Epidermal melanocyte (primary cell): ENCODE data around the gene CCT7.
A peak's percentile ranks its signal among the peaks of the same experiment; 100 is the strongest.

Source experiments
- DNase-seq: peaks from one replicate; pipeline ENCODE4 v3.0.0; 2011; ENCODE audit warnings: low spot score; ENCODE audit not compliant: insufficient read length

The CCT7 gene

GRCh38 chr2:73267008-73267407 lies 32.9 kb downstream of the CCT7 start:
- DNase-seq = no peak

GRCh38 chr2:73268366-73268829 lies 34.3 kb downstream of the CCT7 start:
- DNase-seq = no peak

GRCh38 chr2:73268830-73269685 lies 35.0 kb downstream of the CCT7 start:
- DNase-seq = no peak

- DNase-seq = no peak
These were observed 35.8 kb downstream of the CCT7 start for GRCh38 chr2:73269686-73270465.

GRCh38 chr2:73272270-73272669 lies 38.2 kb downstream of the CCT7 start:
- no peak for DNase-seq

DNA sequence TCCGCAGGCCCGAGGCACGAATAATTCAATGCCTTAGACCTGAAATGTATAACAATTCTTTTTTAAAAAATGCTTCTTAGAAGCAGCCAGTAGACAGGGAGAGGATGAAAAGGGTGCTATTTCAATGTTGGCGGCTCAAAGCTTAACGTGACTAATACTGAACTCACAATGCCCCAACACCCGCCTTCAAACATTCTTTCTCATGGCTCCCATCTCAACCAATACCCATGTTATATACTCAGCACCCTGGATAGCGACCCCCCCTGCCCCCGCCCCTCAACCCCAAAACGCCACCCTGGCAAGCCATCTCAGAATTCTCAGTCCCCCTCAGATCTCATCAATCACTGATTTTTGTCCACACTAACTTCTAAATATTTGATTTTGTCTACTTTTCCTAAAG lies 45.7 kb downstream of the CCT7 start:
- DNase-seq = no peak

GRCh38 chr2:73281244-73281643 lies 47.1 kb downstream of the CCT7 start:
- DNase-seq = no peak

DNA sequence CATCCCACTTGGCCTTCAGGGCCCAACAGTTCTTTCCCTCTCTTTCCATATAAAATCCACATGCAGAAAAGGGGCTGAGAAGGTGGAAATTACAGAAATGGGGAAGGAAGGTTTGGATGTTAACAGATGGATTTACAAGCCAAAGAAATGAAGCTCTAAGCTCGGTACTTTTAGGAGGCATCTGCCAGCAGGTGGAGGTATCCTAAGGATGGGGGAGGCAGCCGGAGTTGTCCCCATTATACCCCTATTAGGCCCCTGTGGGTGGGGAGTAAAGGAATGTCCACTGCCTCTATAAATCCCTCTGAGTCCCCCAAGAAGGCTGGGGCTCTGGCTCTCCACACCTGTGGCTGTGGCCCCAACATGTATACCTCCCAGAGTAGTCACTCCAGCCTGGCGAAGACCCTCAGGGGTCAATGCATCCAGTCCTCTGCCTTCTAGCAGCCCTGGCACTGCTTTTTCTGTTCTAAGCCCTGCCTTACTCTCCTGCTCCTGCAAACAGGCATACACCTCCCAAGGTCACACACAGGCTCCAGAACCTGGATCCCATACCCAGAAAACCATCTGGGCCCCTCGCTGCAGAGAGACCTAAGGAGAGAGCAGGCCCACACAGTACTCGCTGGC lies 48.9 kb downstream of the CCT7 start:
- DNase-seq = no peak

DNA sequence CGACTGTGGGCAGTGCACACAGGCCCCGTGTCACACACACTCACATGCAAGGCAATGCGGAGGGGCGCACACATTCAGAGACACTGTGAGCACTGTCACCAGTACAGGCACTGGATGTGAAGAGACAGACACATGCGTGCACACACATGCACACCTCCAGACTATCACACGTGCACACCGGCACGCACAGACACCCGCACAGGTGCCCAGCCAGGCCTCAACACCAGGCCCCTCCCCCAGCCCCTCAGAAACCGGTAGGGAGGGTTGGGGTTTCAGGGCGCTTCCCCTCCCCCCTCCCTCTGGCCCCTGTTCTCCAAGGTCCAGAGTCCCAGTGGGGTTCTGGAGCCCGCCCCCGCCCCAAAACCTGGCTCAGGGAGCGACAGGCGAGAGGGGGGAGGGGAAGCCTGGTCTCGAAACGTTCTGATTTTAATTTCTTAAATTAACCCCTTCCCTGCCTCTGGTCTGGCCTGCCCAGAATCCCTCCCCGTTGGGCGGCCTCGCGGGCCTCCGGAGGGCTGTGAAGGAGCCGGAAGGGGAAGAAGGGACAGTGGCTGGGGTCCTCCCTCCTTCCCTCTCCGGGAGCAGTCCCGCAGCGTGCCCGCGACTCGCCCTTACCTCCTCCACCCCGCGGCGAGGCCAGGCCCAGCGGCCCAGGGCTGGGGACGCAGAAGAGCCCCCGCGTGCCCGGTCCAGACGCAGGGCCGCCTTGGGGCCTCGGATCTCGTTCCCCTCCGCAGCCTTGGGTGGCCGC lies 49.6 kb downstream of the CCT7 start:
- DNase-seq = peak; percentile 14

GRCh38 chr2:73284296-73285158 lies 50.4 kb downstream of the CCT7 start, which contains the start of gene FBXO41:
FBXO41 (minus strand) TSS chr2:73284478; CDS start chr2:73269630, 14,848 bp downstream.
- peak; percentile 30 for DNase-seq

DNA sequence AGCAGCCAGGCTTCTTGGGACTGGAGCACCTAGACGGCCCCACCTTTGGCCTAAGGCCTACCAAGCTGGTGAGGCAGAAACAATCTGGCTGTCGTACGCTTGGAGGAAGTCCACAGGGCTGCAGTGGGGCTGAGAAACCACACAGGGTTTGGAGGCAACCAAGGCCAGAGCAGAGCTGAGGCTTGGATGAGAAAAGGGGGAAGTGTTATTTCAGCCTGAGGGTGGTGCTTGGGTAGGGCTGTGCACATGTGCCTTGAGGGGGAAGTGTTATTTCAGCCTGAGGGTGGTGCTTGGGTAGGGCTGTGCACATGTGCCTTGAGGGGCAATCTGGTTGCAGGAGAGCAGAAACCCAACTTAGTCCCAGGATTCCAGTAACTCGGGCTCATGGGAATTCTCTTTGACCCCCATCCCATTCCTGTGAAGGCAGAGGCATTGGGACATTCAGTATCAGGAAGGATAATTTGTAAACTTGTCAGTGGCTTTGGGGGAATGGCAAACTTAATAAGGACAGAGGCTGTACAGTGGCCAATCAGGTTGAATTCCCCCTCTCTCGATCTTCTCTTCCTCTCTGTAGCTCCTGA lies 51.1 kb downstream of the CCT7 start:
- DNase-seq = peak; percentile 11

- no peak for DNase-seq
These were observed 52.1 kb downstream of the CCT7 start for GRCh38 chr2:73286134-73286655.

GRCh38 chr2:73289304-73289703 lies 55.2 kb downstream of the CCT7 start:
- DNase-seq = no peak

- peak; percentile 22 for DNase-seq
These were observed 56.1 kb downstream of the CCT7 start for GRCh38 chr2:73290049-73290839.

DNA sequence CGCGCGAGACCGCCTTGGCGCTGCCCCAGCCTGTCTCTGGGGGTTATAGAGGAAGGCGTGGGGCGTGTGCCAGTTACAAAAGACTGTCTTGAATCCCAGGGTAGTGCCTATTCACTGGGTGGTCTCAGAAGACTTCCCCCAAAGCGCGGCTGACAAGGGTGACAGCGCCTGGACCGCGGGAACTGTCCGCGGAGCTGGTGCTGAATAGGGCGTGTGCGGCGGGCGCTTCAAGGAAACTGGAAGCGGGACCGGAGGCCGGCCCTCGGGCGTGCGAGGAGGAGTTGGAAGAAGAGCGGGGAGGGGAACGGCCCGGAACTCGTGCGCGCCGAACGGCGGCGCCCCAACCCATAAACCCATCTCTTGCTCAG lies 57.0 kb downstream of the CCT7 start:
- DNase-seq = peak; percentile 58

- DNase-seq = peak; percentile 8
These were observed 57.6 kb downstream of the CCT7 start for GRCh38 chr2:73291461-73292315.

GRCh38 chr2:73292316-73292905 lies 58.3 kb downstream of the CCT7 start:
- DNase-seq = peak; percentile 13
